GM12874 (cell line): ENCODE data around the gene KRT23.

Experiments
- TF ChIP-seq, protein P1 (sequence below): IDR thresholded peaks from 2 replicates; pipeline ENCODE4 v1.5.1; 2011; ENCODE audit warnings: low read depth, mild to moderate bottlenecking, control low read depth, low read length, moderate library complexity; ENCODE audit not compliant: insufficient read depth

The KRT23 gene

DNA sequence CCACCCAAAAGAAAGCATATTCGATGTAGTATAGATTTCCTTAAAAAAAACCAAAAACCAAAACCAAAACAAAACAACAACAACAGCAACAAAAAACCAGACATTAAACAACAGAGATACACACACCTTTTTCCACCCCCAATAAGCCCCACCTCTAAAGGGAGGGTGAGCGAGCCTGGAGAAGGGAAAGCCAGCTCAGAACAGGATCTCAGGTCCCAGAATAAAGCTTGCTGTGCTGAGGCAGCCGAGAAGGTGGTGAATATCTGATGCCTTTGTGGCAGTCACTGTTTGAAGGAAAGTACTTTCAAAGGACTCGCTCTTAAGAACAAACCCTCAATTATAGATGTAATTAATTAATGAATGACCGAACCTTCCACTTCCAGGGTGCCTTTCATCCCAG is 470 bp downstream of the KRT23 start:
- TF ChIP-seq, protein P1, sequence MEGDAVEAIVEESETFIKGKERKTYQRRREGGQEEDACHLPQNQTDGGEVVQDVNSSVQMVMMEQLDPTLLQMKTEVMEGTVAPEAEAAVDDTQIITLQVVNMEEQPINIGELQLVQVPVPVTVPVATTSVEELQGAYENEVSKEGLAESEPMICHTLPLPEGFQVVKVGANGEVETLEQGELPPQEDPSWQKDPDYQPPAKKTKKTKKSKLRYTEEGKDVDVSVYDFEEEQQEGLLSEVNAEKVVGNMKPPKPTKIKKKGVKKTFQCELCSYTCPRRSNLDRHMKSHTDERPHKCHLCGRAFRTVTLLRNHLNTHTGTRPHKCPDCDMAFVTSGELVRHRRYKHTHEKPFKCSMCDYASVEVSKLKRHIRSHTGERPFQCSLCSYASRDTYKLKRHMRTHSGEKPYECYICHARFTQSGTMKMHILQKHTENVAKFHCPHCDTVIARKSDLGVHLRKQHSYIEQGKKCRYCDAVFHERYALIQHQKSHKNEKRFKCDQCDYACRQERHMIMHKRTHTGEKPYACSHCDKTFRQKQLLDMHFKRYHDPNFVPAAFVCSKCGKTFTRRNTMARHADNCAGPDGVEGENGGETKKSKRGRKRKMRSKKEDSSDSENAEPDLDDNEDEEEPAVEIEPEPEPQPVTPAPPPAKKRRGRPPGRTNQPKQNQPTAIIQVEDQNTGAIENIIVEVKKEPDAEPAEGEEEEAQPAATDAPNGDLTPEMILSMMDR: no peak

DNA sequence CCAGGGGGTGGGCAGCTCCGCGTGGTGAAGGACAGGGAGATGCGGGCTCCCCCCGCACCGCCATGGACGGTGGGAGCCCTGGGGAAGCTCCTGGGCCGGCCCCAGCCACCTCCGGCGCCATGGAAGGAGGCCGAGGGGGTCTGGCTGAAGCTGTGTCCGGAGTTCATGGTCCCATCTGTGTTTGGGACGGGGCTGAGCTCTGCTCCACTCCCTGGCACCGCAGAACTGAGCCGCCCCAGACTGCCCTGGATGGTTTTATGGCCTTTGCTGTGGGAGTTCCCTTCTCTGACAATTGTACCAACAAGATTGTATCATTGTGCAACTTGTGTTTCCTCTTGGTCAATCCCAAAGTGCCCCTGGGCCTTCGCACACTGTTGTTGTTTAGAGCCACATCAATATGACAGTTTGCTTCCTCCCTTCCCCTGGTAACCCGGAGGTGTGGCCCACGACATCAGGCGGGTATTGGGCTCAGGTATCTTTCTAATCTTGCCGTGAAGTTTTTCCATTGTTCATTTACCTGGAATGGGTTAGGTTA is 942 bp downstream of the KRT23 start:
- TF ChIP-seq, protein P1: no peak

DNA sequence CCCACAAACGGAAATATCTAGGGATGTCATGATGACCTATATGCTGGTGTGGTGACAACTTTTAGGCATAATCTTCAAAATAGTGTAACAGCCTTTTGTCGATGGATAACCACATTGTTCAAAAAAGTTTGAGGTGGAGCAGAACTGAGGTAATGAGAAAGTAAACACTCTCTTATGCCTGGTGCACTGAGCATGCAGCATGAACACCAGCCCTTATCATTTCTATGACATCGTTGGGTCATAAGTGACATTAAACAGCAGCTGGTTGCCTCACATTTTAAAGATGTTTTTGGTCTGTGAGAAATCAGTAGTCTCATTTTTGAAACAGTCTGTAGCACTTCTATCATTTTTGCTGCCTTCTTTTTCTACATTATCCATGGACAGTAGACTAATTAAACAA is 1.8 kb downstream of the KRT23 start:
- TF ChIP-seq, protein P1: no peak

DNA sequence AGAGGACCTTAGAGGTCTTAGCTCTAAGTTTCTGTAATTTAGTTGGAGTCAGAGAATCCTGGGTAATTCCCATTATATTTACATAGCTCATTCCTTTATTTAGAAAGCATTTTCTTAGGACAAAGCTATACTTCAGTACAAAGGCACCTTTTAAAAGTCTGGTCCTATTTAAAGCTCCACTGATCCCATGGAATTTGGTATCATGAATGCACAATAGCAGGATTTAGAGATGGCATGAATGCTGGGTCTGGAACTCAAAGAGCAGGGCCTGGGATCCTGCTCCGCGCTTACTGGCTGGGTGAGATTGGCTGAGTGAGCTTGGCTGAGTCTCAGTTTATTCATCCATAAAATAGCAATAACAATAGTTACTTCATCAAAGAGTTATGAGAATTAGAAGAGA is 4.8 kb downstream of the KRT23 start:
- TF ChIP-seq, protein P1: no peak

DNA sequence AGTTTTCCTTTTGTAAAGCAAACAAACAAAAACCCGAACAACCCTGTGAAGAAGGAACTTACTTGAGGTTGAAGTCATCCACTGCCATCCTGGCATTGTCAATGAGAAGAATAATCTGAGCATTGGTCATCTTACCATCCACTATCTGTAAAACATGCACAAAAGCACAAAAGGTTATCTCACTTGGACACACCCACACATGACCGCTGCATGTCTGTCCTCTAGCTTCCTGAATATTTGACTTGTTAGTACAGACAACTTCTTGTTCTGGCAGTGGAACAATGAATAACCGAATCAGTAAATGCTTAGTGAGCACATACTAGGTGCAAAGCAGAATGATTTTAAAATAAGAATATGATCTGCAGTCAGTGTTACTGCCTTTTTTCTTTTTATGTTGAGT is 6.1 kb downstream of the KRT23 start:
- TF ChIP-seq, protein P1: no peak

DNA sequence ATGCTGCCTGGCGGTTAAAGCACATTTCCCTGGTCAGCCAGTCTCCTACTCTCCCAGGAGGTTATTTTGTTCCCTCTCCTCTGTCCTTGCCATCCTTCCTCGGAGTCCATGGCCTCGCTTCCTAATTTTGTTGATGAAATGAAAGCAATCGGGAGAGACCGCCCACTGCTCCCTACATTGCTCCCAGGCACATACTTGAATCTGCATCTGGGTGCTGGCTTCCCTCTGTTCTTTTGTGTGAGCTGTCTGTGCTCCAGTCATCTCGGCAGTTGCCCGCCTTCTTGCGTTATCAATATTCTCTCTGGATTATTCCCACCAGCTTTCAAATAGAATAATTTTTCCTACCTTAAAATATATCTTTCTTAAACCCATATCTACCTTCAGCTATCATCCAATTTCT is 11.1 kb downstream of the KRT23 start:
- TF ChIP-seq, protein P1: no peak

DNA sequence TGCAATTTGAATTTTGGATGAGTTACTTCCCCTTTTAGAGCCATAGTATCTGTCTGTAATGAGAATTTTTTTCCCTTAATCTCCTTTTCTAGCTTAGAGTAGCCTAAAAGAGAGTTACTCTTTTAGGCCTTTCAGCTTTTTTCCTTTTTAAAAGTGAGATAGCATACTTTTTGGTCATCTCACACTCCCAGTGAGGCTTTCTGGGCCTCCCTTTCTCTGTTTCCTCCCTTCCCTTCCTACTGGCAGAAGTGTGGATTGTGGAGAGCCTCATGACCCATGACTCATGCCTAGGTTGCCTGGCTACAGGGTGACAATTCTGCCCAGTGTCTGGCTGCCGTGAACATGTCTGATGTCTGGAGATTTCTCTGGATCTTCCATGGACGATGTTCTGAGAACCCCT is 15.2 kb downstream of the KRT23 start:
- TF ChIP-seq, protein P1: no peak
